Activated naive CD4-positive, alpha-beta T cell treated with anti-CD3 and anti-CD28 coated beads, Interleukin-2, amount 50 U/mL, for 72 hours (primary cell): ENCODE data around the gene SGK1. TPM values are rescaled to one million over a fixed set of nuclear protein-coding genes. Genes with fewer than 3 reads are reported as not detected.
A peak's percentile ranks its signal among the peaks of the same experiment; 100 is the strongest.
"Not testable (repeated sequence)": the region's sequence is repeated elsewhere in the genome, so short reads cannot be mapped to it uniquely, and the experiment has no call there.

Source experiments
- ATAC-seq, 2 donors: fragments of 150-1000 bp; cut with Tn5 transposase; 2 replicates each; pipeline ENCODE4 v1.10.0; 2021; ENCODE audit warnings: mild to moderate bottlenecking in 2 of 2, moderate library complexity in 2 of 2
- DNase-seq, 2 donors: peaks; one replicate each; pipeline ENCODE4 v3.0.0; 2021 to 2022; ENCODE audit warnings: low spot score in 2 of 2
- H3K27ac Mint-ChIP-seq, 2 donors: one replicate each; pipeline ENCODE4 v1.8.0; 2022; ENCODE audit warnings: mild to moderate bottlenecking in 2 of 2, mixed read lengths in 2 of 2
- H3K36me3 Mint-ChIP-seq, 2 donors: one replicate each; pipeline ENCODE4 v1.8.0; 2022; ENCODE audit warnings: mixed read lengths in 2 of 2
- H3K9me3 Mint-ChIP-seq, 2 donors: one replicate each; pipeline ENCODE4 v1.8.0; 2022; ENCODE audit warnings: mixed read lengths in 2 of 2
- total RNA-seq, 2 donors: library from RNA; stranded (reverse); gene quantifications; one replicate each; pipeline ENCODE4 v1.2.3, GENCODE V29; 2022

Gene SGK1
- total RNA-seq, 2 donors from 2014 or later, result 42.8 to 48.0 TPM

DNA sequence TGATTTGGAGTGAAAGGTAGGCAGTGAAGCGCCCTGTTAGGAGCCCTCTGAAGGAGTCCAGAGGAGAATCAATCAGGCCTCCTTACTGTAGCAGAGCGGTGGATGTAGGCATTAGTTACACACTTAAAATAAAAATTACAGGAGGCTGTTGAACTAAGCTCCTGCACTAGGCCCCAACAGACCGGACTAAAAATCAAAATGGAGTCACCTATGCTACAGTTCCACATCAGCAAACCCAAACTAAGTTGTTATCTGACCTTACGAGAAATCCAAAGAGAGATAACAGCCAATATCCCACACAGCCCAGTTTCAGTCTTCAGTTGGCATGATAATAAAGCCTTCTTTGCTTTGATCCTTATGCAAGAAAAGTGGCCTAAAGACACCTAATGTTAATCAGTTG, 26.8 kb downstream of the SGK1 start:
- Mint-ChIP-seq H3K9me3 (peaks cover 0 to 3% of the 10 kb centered on the region in 2 donors), H3K27ac (no peak overlapping the region), H3K36me3 (peaks cover 0 to 4% of the 10 kb centered on the region in 2 donors)
- ATAC-seq (no peak), DNase-seq (no peak)

DNA sequence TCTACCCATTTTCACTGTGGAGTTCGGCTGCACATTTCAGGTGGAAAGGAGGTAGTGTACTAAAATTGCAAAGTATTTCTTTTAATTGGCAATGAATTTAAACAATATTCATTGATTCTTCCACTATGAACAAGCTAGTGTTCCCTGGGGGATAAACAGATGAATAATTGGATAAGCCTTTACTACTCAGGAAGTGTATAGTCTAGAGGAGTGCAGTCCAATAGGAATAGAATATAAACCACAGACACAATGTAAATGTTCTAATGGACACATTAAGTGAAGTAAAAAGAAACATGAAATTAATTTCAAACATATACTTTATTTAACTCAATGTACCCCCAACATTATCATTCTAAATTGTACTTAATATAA, 28.7 kb downstream of the SGK1 start:
- ATAC-seq, result no peak
- peaks cover 0 to 4% of the 10 kb centered on the region in 2 donors for H3K9me3 Mint-ChIP-seq
- H3K36me3 Mint-ChIP-seq, result peaks cover 0 to 6% of the 10 kb centered on the region in 2 donors
- peak overlapping the region; percentile 59 to 91 for H3K27ac Mint-ChIP-seq
- DNase-seq, result no peak

DNA sequence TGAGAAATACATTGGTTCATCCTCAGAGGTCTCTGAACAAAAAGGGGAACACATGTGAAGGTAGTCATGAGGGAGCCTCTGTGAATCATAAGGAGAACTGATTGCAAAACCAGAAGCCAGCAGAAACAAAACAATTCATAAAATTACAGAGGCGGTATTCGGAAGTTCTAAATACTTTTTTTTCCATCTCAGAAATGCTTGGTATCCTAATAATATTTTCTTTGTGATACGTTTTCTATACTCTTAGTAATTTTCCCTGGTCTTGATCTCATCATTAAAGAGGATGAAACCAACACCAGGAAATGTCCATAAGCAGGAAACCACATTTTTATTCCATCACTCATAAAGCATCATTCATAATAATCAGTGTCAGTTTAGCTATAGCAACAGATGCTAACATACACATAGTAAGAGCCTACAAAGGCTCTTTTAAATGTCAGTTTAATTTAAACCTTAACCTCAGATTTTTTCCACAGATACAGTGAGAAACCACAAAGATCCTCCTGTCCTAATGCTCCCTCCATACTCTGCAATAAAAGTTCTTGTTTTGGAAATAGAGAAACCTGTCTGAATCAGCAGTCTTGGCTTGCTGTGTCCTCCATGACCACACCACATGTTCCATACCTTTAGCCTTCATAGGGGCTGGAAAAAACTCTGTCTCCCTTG, 29.2 kb downstream of the SGK1 start:
- peak in 1 of 2 donors; percentile 11 for DNase-seq
- H3K27ac Mint-ChIP-seq, result peak overlapping the region; percentile 59 to 91
- peaks cover 0 to 6% of the 10 kb centered on the region in 2 donors for H3K36me3 Mint-ChIP-seq
- peaks cover 0 to 4% of the 10 kb centered on the region in 2 donors for H3K9me3 Mint-ChIP-seq
- peak; percentile 91 to 93 for ATAC-seq

DNA sequence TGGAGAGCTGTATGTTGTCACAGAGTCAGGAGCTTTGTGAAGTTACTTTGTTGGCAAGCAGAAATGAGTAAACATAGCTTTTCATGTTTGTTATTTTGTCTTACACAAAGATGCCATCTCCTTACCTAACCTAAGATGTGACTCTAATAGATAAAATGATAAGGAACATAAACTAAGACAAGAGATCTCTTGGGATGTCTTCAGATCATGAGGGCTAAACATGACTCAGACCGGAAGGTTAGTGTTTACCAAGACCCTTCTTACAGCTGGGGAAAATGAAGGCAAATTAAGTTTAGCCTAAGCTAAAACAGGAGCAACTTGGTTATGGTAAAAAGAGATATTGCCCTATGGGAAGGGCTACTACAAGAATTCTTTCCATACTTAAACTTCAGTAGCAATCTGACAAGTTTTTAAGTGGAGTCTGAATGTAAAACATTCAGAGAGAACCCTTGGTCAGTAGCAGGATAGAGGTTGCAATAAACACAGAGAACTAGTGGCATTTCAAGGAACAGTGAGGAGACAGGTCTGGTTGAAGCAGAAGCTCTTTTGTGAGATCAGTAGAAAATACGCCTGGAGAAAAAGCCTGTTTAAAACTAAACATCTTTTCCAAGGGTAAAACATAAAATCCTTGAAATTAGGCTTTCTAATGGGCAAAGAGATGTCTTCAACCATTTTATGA, 29.9 kb downstream of the SGK1 start:
- DNase-seq, result no peak
- peak in 1 of 2 donors; percentile 12 for ATAC-seq
- Mint-ChIP-seq H3K36me3 (peaks cover 0 to 6% of the 10 kb centered on the region in 2 donors), H3K9me3 (peaks cover 0 to 4% of the 10 kb centered on the region in 2 donors), H3K27ac (peak overlapping the region; percentile 59 to 91)

DNA sequence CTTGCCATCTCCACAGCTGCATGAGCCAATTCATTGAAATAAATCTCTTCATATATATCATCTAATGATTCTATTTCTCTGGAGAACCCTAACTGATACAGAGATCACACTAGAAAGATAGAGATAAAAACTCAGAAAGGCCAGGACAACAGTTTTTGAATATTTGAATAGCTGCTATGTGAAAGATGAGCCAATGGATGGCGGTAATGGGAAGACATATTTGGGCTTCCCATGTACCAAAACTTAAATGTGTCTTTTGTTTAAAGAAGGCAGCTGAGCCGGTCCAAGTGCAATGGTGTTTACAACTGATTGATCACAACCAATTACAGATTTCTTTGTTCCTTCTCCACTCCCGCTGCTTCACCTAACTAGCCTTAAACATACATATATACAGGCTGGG, 35.1 kb downstream of the SGK1 start:
- H3K36me3 Mint-ChIP-seq, result peaks cover 0 to 6% of the 10 kb centered on the region in 2 donors
- DNase-seq (no peak), ATAC-seq (no peak)
- H3K27ac Mint-ChIP-seq, result no peak overlapping the region
- peaks cover 0 to 4% of the 10 kb centered on the region in 2 donors for H3K9me3 Mint-ChIP-seq

- Mint-ChIP-seq H3K36me3 (peaks cover 0 to 6% of the 10 kb centered on the region in 2 donors), H3K9me3 (peaks cover 0 to 4% of the 10 kb centered on the region in 2 donors), H3K27ac (no peak overlapping the region)
- ATAC-seq, result no peak
- DNase-seq, result no peak
These were observed 36.5 kb downstream of the SGK1 start for GRCh38 chr6:134281388-134281787.

- ATAC-seq (no peak), DNase-seq (no peak)
- peaks cover 0 to 2% of the 10 kb centered on the region in 2 donors for H3K9me3 Mint-ChIP-seq
- H3K27ac Mint-ChIP-seq, result no peak overlapping the region
- peaks cover 0 to 4% of the 10 kb centered on the region in 2 donors for H3K36me3 Mint-ChIP-seq
These were observed 39.9 kb downstream of the SGK1 start for GRCh38 chr6:134278000-134278399.

GRCh38 chr6:134276891-134277377, 41.0 kb downstream of the SGK1 start:
- not testable (repeated sequence) for H3K9me3 Mint-ChIP-seq, DNase-seq
- peak overlapping the region in 1 of 2 donors; percentile 25 for H3K27ac Mint-ChIP-seq

GRCh38 chr6:134272374-134272773, 45.5 kb downstream of the SGK1 start:
- H3K27ac Mint-ChIP-seq, result peak overlapping the region in 1 of 2 donors; percentile 50
- peaks cover 0 to 12% of the 10 kb centered on the region in 2 donors for H3K36me3 Mint-ChIP-seq
- peaks cover 0 to 4% of the 10 kb centered on the region in 2 donors for H3K9me3 Mint-ChIP-seq
- DNase-seq (no peak), ATAC-seq (no peak)

More at GRCh38 chr6:134276891-134277377, 41.0 kb downstream of the SGK1 start:
- ATAC-seq, result peak in 1 of 2 donors; percentile 7
- H3K36me3 Mint-ChIP-seq, result peaks cover 0 to 12% of the 10 kb centered on the region in 2 donors

- peaks cover 0 to 1% of the 10 kb centered on the region in 2 donors for H3K9me3 Mint-ChIP-seq
- ATAC-seq (no peak), DNase-seq (no peak)
- H3K27ac Mint-ChIP-seq, result no peak overlapping the region
- H3K36me3 Mint-ChIP-seq, result peaks cover 0 to 8% of the 10 kb centered on the region in 2 donors
These were observed 50.0 kb downstream of the SGK1 start for GRCh38 chr6:134267917-134268361.

- Mint-ChIP-seq H3K27ac (no peak overlapping the region), H3K9me3 (no peaks in the 10 kb centered on the region), H3K36me3 (no peaks in the 10 kb centered on the region)
- ATAC-seq, result no peak
- DNase-seq, result no peak
These were observed 51.1 kb downstream of the SGK1 start for GRCh38 chr6:134266776-134267175.

DNA sequence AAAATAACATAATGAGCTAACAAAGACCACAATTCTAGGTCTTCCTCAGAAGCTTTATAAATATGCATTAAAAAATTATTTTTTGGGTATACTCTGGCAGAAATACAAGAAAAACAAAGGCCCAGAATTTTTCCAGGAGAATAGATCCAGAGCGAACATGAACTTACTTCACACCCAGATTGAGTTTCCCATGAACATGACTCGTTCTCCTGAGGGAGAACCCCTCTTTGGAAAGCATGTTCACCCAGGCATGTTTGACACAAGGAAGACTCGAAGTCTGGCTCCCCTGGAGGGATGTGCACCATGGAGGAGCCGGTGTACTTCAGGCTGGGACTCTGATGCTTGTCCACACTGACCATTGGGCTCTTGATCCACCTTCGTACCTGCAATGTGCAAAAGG, 56.1 kb downstream of the SGK1 start:
- H3K27ac Mint-ChIP-seq, result no peak overlapping the region
- DNase-seq (no peak), ATAC-seq (no peak)
- H3K36me3 Mint-ChIP-seq, result no peaks in the 10 kb centered on the region
- H3K9me3 Mint-ChIP-seq, result peaks cover 0 to 5% of the 10 kb centered on the region in 2 donors

- ATAC-seq, result no peak
- no peak for DNase-seq
- H3K36me3 Mint-ChIP-seq, result no peaks in the 10 kb centered on the region
- no peak overlapping the region for H3K27ac Mint-ChIP-seq
- H3K9me3 Mint-ChIP-seq, result peaks cover 0 to 10% of the 10 kb centered on the region in 2 donors
These were observed 59.0 kb downstream of the SGK1 start for GRCh38 chr6:134258849-134259306.

- Mint-ChIP-seq H3K36me3 (no peaks in the 10 kb centered on the region), H3K9me3 (peaks cover 0 to 10% of the 10 kb centered on the region in 2 donors), H3K27ac (peak overlapping the region in 1 of 2 donors; percentile 65)
- ATAC-seq (no peak), DNase-seq (no peak)
These were observed 60.4 kb downstream of the SGK1 start for GRCh38 chr6:134257516-134257915.

DNA sequence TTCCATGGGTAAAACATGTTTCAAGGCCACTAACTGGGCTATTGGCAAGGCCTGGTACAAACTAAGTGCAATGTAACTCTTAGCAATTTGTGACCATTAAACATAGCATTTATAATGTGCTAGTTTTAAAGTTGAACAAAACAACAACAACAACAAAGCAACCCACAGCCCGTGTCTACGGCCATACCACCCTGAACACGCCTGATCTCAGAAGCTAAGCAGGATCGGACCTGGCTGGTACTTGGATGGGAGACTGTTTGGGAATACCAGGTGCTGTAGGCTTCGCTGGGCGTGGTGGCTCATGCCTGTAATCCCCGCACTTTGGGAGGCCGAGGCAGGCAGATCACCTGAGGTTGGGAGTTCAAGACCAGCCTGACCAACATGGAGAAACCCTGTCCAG, 61.0 kb downstream of the SGK1 start:
- Mint-ChIP-seq H3K36me3 (no peaks in the 10 kb centered on the region), H3K9me3 (peaks cover 0 to 10% of the 10 kb centered on the region in 2 donors), H3K27ac (no peak overlapping the region)
- DNase-seq, result no peak
- no peak for ATAC-seq

- H3K9me3 Mint-ChIP-seq, ATAC-seq, H3K36me3 Mint-ChIP-seq, DNase-seq, H3K27ac Mint-ChIP-seq: not testable (repeated sequence)
These were observed 62.6 kb downstream of the SGK1 start for GRCh38 chr6:134255280-134255679.

DNA sequence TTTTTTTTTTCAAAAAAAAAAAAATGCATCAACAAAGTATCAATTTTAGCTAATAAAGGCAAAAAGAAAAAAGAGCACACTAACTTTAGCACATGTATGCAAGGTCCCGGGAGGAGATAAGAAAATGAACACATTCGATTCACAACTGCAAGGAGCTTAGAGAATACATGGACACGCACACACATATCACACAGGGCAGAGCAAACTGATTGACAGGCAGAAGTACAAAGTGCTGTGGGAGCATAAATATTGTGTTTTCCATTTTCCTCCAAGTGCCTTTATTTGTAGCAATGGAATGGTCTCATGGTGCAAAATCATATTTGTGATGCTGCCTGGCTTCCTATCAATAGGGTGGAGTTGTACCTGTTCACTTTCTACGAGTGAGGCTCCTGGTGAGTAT, 63.8 kb downstream of the SGK1 start:
- H3K36me3 Mint-ChIP-seq, result peaks cover 4 to 5% of the 10 kb centered on the region in 2 donors
- ATAC-seq (no peak), DNase-seq (no peak)
- H3K9me3 Mint-ChIP-seq, result peaks cover 0 to 10% of the 10 kb centered on the region in 2 donors
- H3K27ac Mint-ChIP-seq, result no peak overlapping the region
